Measurements from ENCODE around the gene ZNF497. TPM values are rescaled to one million over a fixed set of nuclear protein-coding genes. Genes with fewer than 3 reads are reported as not detected.

Gene ZNF497
- total and polyA plus RNA-seq, 2 of the 13 experiments (the other 11 are each of a cell fraction or from before 2014, with no cell fraction given): 1.5 to 1.9 TPM

- no peak for TF ChIP-seq MAFF (IDR thresholded peaks at IDR 0.05; ENCODE audit: low read depth, low read length)
- TF ChIP-seq ZXDC (CRISPR knock-in tag; IDR thresholded peaks at IDR 0.05): no peak
- TF ChIP-seq ZBTB42 (CRISPR knock-in tag; IDR thresholded peaks at IDR 0.05): no peak
- peak; percentile 80 for TF ChIP-seq POLR2G (IDR thresholded peaks at IDR 0.05; ENCODE audit: low read depth, low read length)
- TF ChIP-seq KDM4B (CRISPR knock-in tag; IDR thresholded peaks at IDR 0.05): 0 out of 2 replicates have a peak, but pooled peaks have one; percentile 3
- TF ChIP-seq KDM5B (CRISPR knock-in tag; IDR thresholded peaks at IDR 0.05; ENCODE audit: borderline replicate concordance): peak; percentile 65; the same call in 1 of the 2 replicates
- TF ChIP-seq ONECUT2 (CRISPR knock-in tag; IDR thresholded peaks at IDR 0.05): no peak
- no peak for TF ChIP-seq PLRG1 (conservative IDR thresholded peaks at IDR 0.05)
- peak; percentile 41 for TF ChIP-seq AGO2 (optimal IDR thresholded peaks at IDR 0.05; ENCODE audit: low read depth, low read length)
- TF ChIP-seq MNT (IDR thresholded peaks at IDR 0.05): peak; percentile 75
- no peak for TF ChIP-seq ZNF562 (CRISPR knock-in tag; IDR thresholded peaks at IDR 0.05; ENCODE audit: borderline replicate concordance)
- no peak for TF ChIP-seq ZNF776 (CRISPR knock-in tag; IDR thresholded peaks at IDR 0.05)
- peak; percentile 7; the same call in 1 of the 2 replicates for TF ChIP-seq RAD21 (CRISPR knock-in tag; IDR thresholded peaks at IDR 0.05)
- no peak for TF ChIP-seq TCF12 (IDR thresholded peaks at IDR 0.05)
- no peak for TF ChIP-seq TCF12 (CRISPR knock-in tag; IDR thresholded peaks at IDR 0.05)
- peak; percentile 100 for TF ChIP-seq RFX3 (CRISPR knock-in tag; IDR thresholded peaks at IDR 0.05)
- peak; percentile 98 for TF ChIP-seq HNRNPLL (IDR thresholded peaks at IDR 0.05; ENCODE audit: low read depth, low read length, poor library complexity, severe bottlenecking)
- peak; percentile 56; the same call in 1 of the 2 replicates for TF ChIP-seq MIER3 (CRISPR knock-in tag; IDR thresholded peaks at IDR 0.05; ENCODE audit: borderline replicate concordance)
- TF ChIP-seq MEIS2 (CRISPR knock-in tag; IDR thresholded peaks at IDR 0.05): no peak
- TF ChIP-seq ZGPAT (CRISPR knock-in tag; IDR thresholded peaks at IDR 0.05): 0 out of 2 replicates have a peak, but pooled peaks have one; percentile 28
- no peak for TF ChIP-seq PBX3 (CRISPR knock-in tag; IDR thresholded peaks at IDR 0.05; ENCODE audit: borderline replicate concordance)
- peak; percentile 50 for TF ChIP-seq YY1 (IDR thresholded peaks at IDR 0.05; ENCODE audit: insufficient read depth, insufficient replicate concordance, low read depth, low read length)
Measured at GRCh38 chr19:58400916-58401839, 38.6 kb upstream of the ZNF497 start (continued).
